H1 (cell line): ENCODE results near the gene FAM50A. TPM values are rescaled to one million over a fixed set of nuclear protein-coding genes. Genes with fewer than 3 reads are reported as not detected.

Experiments
- ATF3 ChIP-seq: IDR thresholded peaks from 2 replicates; pipeline ENCODE4 v1.6.1; 2011; ENCODE audit warnings: low read depth, mild to moderate bottlenecking, low read length; ENCODE audit not compliant: insufficient read depth
- NRF1 ChIP-seq: IDR thresholded peaks from 2 replicates; pipeline ENCODE4 v1.6.1; 2011; ENCODE audit warnings: mild to moderate bottlenecking, low read depth, low read length, improper control_type of control experiment
- RBBP5 ChIP-seq: IDR thresholded peaks from 2 replicates; pipeline ENCODE4 v1.7.1; 2012; ENCODE audit warnings: low read depth, mild to moderate bottlenecking, inconsistent platforms, low read length, moderate library complexity, borderline replicate concordance
- polyA plus RNA-seq, 7 experiments: library from polyadenylated mRNA; depleted of rRNA in 3 of 7; stranded (reverse) in 5 of 7; unstranded in 2 of 7; fragments of >200 nt in 5 of 7; fragments of 200-250 nt in 2 of 7; gene quantifications; 1 replicate in 5 of 7; 2 replicates in 1 of 7; 4 replicates in 1 of 7; pipeline versions ENCODE4 v1.2.1 to v1.2.3, GENCODE V29; 2011 to 2013; ENCODE audit warnings: missing spikeins in 2 of 7, mixed read lengths in 2 of 7
- total RNA-seq: library from RNA; stranded (reverse); fragmentation: NEBNext Ultra II Directional; extraction: Animal tissue kit (Norgen Biotek cat#: 25700); gene quantifications from 2 replicates; pipeline ENCODE4 v1.2.1, GENCODE V29; 2021
- TF ChIP-seq, protein P1 (sequence below): fragments of 300-600 bp; sonication (generic); IDR thresholded peaks from 2 replicates; pipeline ENCODE4 v1.7.1; 2012; ENCODE audit warnings: low read length, moderate library complexity, mild to moderate bottlenecking, inconsistent platforms; ENCODE audit not compliant: insufficient replicate concordance

Gene FAM50A
- total and polyA plus RNA-seq, 2 of the 8 experiments (the other 6 are each of a cell fraction or from before 2014, with no cell fraction given): 30.7 to 48.7 TPM

- TF ChIP-seq, protein P1, sequence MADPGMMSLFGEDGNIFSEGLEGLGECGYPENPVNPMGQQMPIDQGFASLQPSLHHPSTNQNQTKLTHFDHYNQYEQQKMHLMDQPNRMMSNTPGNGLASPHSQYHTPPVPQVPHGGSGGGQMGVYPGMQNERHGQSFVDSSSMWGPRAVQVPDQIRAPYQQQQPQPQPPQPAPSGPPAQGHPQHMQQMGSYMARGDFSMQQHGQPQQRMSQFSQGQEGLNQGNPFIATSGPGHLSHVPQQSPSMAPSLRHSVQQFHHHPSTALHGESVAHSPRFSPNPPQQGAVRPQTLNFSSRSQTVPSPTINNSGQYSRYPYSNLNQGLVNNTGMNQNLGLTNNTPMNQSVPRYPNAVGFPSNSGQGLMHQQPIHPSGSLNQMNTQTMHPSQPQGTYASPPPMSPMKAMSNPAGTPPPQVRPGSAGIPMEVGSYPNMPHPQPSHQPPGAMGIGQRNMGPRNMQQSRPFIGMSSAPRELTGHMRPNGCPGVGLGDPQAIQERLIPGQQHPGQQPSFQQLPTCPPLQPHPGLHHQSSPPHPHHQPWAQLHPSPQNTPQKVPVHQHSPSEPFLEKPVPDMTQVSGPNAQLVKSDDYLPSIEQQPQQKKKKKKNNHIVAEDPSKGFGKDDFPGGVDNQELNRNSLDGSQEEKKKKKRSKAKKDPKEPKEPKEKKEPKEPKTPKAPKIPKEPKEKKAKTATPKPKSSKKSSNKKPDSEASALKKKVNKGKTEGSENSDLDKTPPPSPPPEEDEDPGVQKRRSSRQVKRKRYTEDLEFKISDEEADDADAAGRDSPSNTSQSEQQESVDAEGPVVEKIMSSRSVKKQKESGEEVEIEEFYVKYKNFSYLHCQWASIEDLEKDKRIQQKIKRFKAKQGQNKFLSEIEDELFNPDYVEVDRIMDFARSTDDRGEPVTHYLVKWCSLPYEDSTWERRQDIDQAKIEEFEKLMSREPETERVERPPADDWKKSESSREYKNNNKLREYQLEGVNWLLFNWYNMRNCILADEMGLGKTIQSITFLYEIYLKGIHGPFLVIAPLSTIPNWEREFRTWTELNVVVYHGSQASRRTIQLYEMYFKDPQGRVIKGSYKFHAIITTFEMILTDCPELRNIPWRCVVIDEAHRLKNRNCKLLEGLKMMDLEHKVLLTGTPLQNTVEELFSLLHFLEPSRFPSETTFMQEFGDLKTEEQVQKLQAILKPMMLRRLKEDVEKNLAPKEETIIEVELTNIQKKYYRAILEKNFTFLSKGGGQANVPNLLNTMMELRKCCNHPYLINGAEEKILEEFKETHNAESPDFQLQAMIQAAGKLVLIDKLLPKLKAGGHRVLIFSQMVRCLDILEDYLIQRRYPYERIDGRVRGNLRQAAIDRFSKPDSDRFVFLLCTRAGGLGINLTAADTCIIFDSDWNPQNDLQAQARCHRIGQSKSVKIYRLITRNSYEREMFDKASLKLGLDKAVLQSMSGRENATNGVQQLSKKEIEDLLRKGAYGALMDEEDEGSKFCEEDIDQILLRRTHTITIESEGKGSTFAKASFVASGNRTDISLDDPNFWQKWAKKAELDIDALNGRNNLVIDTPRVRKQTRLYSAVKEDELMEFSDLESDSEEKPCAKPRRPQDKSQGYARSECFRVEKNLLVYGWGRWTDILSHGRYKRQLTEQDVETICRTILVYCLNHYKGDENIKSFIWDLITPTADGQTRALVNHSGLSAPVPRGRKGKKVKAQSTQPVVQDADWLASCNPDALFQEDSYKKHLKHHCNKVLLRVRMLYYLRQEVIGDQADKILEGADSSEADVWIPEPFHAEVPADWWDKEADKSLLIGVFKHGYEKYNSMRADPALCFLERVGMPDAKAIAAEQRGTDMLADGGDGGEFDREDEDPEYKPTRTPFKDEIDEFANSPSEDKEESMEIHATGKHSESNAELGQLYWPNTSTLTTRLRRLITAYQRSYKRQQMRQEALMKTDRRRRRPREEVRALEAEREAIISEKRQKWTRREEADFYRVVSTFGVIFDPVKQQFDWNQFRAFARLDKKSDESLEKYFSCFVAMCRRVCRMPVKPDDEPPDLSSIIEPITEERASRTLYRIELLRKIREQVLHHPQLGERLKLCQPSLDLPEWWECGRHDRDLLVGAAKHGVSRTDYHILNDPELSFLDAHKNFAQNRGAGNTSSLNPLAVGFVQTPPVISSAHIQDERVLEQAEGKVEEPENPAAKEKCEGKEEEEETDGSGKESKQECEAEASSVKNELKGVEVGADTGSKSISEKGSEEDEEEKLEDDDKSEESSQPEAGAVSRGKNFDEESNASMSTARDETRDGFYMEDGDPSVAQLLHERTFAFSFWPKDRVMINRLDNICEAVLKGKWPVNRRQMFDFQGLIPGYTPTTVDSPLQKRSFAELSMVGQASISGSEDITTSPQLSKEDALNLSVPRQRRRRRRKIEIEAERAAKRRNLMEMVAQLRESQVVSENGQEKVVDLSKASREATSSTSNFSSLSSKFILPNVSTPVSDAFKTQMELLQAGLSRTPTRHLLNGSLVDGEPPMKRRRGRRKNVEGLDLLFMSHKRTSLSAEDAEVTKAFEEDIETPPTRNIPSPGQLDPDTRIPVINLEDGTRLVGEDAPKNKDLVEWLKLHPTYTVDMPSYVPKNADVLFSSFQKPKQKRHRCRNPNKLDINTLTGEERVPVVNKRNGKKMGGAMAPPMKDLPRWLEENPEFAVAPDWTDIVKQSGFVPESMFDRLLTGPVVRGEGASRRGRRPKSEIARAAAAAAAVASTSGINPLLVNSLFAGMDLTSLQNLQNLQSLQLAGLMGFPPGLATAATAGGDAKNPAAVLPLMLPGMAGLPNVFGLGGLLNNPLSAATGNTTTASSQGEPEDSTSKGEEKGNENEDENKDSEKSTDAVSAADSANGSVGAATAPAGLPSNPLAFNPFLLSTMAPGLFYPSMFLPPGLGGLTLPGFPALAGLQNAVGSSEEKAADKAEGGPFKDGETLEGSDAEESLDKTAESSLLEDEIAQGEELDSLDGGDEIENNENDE: no peak
- TF ChIP-seq ATF3: no peak
- TF ChIP-seq RBBP5: no peak
- no peak for TF ChIP-seq NRF1
These were observed 39.2 kb upstream of the FAM50A start (continued) for GRCh38 chrX:154404625-154405192.
